NB4 (cell line): Measurements from ENCODE around the gene CDC14B.

Experiments used
- MYC ChIP-seq: IDR thresholded peaks from 2 replicates; pipeline ENCODE4 v1.6.1; 2011; ENCODE audit warnings: low read depth, low read length
- POLR2A ChIP-seq: IDR thresholded peaks from 2 replicates; pipeline ENCODE4 v1.6.1; 2011; ENCODE audit warnings: mild to moderate bottlenecking; ENCODE audit not compliant: insufficient read length; ENCODE audit errors: extremely low read depth
- TF ChIP-seq, protein P1 (sequence below): IDR thresholded peaks from one replicate; pipeline ENCODE4 v1.5.1; 2012; ENCODE audit warnings: low read depth, low read length
- TF ChIP-seq, protein P2 (sequence below): IDR thresholded peaks from 2 replicates; pipeline ENCODE4 v1.6.1; 2011; ENCODE audit warnings: low read depth, low read length

DNA sequence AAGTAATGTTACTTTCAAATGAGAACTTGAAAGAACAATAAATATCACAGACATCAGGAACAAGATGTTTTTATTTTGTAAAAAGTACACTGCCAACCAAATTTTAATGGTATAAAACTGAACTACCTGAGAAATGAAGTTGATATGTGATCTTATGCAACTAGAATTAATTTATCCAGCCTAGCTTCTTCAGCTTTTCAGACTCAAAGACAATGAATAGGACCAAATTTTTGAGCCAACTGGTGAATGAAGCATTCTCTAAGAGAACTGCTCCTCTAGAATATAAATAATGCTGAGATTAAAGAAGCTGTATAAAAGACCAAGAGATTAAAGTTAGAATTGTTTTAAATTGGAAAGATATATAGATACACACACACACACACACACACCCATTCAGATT, 9.9 kb downstream of the CDC14B start:
- TF ChIP-seq, protein P1, sequence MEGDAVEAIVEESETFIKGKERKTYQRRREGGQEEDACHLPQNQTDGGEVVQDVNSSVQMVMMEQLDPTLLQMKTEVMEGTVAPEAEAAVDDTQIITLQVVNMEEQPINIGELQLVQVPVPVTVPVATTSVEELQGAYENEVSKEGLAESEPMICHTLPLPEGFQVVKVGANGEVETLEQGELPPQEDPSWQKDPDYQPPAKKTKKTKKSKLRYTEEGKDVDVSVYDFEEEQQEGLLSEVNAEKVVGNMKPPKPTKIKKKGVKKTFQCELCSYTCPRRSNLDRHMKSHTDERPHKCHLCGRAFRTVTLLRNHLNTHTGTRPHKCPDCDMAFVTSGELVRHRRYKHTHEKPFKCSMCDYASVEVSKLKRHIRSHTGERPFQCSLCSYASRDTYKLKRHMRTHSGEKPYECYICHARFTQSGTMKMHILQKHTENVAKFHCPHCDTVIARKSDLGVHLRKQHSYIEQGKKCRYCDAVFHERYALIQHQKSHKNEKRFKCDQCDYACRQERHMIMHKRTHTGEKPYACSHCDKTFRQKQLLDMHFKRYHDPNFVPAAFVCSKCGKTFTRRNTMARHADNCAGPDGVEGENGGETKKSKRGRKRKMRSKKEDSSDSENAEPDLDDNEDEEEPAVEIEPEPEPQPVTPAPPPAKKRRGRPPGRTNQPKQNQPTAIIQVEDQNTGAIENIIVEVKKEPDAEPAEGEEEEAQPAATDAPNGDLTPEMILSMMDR, result no peak
- TF ChIP-seq POLR2A, result no peak
- TF ChIP-seq, protein P2, sequence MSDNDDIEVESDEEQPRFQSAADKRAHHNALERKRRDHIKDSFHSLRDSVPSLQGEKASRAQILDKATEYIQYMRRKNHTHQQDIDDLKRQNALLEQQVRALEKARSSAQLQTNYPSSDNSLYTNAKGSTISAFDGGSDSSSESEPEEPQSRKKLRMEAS, result no peak
- TF ChIP-seq MYC, result no peak
